Measurements from ENCODE around the gene VAT1.
A peak's percentile ranks its signal among the peaks of the same experiment; 100 is the strongest.
"Not testable (repeated sequence)": the region's sequence is repeated elsewhere in the genome, so short reads cannot be mapped to it uniquely, and the experiment has no call there.

The VAT1 gene

DNA sequence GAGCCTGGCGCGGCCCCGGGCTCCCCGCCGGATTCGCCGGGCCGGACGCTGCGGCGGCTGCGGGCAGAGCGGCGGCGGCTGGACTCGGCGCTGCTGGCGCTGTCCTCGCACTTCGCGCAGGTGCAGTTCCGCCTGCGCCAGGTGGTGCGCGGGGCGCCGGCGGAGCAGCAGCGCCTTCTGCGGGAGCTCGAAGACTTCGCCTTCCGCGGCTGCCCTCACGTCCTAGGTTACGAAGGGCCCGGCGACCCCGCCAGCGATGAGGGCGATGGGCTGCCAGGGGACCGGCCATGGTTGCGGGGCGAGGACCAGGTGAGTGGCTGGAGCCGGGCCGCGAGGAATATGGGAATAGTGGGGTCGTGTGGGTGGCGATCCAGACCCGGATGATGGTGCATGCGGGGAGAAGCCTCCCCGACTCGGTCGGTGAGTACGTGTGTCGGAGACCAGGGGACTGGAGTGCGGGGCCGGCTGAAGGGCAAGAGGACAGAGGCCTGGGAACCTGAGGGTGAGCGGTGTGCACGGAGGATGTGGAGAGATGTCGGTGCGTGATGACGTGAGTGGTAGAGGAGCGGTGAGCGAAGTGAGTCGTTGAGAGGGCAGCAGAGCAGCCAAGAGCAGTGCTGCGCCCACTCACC lies 41.3 kb downstream of the VAT1 start:
- TF ChIP-seq, protein P1, sequence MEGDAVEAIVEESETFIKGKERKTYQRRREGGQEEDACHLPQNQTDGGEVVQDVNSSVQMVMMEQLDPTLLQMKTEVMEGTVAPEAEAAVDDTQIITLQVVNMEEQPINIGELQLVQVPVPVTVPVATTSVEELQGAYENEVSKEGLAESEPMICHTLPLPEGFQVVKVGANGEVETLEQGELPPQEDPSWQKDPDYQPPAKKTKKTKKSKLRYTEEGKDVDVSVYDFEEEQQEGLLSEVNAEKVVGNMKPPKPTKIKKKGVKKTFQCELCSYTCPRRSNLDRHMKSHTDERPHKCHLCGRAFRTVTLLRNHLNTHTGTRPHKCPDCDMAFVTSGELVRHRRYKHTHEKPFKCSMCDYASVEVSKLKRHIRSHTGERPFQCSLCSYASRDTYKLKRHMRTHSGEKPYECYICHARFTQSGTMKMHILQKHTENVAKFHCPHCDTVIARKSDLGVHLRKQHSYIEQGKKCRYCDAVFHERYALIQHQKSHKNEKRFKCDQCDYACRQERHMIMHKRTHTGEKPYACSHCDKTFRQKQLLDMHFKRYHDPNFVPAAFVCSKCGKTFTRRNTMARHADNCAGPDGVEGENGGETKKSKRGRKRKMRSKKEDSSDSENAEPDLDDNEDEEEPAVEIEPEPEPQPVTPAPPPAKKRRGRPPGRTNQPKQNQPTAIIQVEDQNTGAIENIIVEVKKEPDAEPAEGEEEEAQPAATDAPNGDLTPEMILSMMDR (IDR thresholded peaks at IDR 0.05; ENCODE audit: borderline replicate concordance, control extremely low read depth, extremely low read depth, insufficient read depth, missing control alignments): peak; percentile 38
- in situ Hi-C loops (cut with MboI; ENCODE audit: low sequenced_read_pairs, unreplicated experiment): no loop called here
- DNase-seq (ENCODE audit: low spot score): peak; percentile 85

DNA sequence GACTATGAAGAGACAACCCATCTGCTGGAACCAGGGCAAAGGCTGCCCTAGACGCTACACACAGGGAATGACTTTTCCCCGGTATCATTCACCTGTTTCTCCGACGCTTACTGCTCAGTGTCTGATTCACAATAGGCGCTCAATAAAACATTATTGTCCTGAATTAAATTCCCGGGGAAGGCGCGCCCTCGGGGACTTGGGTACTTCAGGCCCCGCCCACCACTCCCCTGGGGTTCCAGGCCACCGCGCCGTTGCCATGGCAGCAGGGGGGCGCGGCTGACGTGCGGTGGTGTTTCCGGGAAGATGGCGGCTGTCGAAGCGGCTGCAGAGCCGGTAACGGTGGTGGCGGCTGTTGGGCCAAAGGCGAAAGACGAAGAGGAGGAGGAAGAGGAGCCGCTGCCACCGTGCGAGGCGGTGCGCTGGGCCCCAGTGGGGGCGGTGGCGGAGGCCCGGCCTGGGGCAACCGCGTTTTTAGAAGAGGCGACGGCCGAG lies 41.9 kb downstream of the VAT1 start, which contains the start of gene RUNDC1:
RUNDC1 (plus strand) TSS at position 292 of the 492 bp plus-strand sequence; CDS start at position 304, 12 bp downstream.
- TF ChIP-seq, protein P1 (IDR thresholded peaks at IDR 0.05; ENCODE audit: borderline replicate concordance, control extremely low read depth, extremely low read depth, insufficient read depth, missing control alignments): no peak
- in situ Hi-C loops (cut with MboI; ENCODE audit: low sequenced_read_pairs, unreplicated experiment): no loop called here
- peak; percentile 97 for DNase-seq (ENCODE audit: low spot score)

DNA sequence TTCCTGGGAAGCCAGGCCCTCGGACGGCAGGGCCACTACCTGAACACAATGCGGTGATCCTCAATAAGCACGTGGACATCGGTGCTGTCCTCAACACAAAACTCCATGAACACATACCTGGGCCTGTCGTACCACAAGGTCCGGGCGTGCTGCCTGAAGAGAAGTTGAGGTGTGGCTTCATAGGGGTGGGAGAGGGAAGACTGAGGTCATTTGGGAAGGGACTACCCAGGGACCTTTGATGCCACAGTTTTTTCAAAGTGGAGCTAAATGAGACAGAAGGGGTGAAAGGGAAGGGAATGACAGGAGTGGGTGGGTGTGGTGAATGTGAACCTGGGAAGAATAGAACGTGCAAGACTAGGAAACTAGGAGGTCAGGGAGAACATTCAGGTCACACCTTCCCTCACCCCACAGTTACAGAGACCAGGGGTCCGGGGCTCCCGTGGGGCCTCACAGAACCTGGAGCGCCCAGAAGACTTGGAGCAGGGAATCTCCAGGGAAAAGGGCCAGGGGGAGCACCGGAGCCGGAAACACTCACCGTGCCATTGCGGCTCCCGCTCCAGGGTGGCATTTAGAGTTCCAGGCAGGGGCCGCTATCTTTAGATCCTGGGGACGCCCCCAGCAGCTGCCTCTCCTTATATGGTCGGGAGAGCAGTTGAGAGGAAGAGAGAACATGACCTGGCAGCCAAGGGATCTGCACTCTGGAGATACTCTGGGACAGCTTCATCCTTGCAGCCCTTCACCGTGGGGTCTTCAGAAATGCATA lies 42.5 kb downstream of the VAT1 start, which contains the start of gene PTGES3L:
PTGES3L (minus strand) TSS at position 570 of the 763 bp plus-strand sequence; CDS start at position 543, 27 bp downstream.
- TF ChIP-seq, protein P1 (IDR thresholded peaks at IDR 0.05; ENCODE audit: borderline replicate concordance, control extremely low read depth, extremely low read depth, insufficient read depth, missing control alignments): no peak
- in situ Hi-C loops (cut with MboI; ENCODE audit: low sequenced_read_pairs, unreplicated experiment): no loop called here
- DNase-seq (ENCODE audit: low spot score): peak; percentile 82

DNA sequence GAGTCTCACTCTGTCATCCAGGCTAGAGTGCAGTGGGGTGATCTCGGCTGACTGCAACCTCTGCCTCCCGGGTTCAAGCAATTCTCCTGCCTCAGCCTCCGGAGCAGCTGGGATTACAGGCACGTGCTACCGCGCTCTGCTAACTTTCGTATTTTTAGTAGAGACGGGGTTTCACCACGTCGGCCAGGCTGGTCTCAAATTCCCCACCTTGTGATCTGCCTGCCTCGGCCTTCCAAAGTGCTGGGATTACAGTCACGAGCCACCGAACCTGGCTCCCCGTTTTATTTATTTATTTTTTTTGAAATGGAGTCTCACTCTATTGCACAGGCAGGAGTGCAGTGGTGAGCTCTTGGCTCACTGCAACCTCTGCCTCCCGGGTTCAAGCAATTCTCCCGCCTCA lies 46.5 kb downstream of the VAT1 start:
- DNase-seq (ENCODE audit: low spot score); in situ Hi-C loops (cut with MboI; ENCODE audit: low sequenced_read_pairs, unreplicated experiment): not testable (repeated sequence)

DNA sequence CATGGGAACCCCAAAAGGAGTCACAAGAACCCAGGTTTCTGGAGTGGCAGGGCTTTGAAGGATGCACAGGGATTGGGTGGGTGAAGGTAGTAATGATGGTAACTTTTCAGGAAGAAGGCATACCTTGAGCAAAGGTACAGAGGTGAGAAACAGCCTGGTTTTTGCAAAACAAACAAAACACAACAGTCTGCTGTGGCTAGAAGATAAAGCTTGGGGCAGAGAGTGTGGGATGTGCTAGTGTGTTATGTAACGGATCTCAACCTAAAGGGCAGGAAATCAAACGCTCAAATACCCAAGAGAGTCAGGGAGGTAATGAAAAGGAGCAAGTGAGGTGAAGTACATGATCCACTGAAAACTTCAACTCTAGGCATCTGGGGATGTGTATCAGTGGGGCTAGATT lies 46.9 kb downstream of the VAT1 start:
- DNase-seq (ENCODE audit: low spot score): no peak
- in situ Hi-C loops (cut with MboI; ENCODE audit: low sequenced_read_pairs, unreplicated experiment): no loop called here

DNA sequence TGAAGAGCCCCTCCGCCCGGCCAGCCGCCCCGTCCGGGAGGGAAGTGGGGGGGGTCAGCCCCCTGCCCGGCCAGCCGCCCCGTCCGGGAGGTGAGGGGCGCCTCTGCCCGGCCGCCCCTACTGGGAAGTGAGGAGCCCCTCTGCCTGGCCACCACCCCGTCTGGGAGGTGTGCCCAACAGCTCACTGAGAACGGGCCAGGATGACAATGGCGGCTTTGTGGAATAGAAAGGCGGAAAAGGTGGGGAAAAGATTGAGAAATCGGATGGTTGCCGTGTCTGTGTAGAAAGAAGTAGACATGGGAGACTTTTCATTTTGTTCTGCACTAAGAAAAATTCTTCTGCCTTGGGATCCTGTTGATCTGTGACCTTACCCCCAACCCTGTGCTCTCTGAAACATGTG lies 48.9 kb downstream of the VAT1 start:
- DNase-seq (ENCODE audit: low spot score); in situ Hi-C loops (cut with MboI; ENCODE audit: low sequenced_read_pairs, unreplicated experiment): not testable (repeated sequence)

More for the DNA sequence above, 46.9 kb downstream of the VAT1 start:
- TF ChIP-seq, protein P1 (IDR thresholded peaks at IDR 0.05; ENCODE audit: borderline replicate concordance, control extremely low read depth, extremely low read depth, insufficient read depth, missing control alignments): no peak

DNA sequence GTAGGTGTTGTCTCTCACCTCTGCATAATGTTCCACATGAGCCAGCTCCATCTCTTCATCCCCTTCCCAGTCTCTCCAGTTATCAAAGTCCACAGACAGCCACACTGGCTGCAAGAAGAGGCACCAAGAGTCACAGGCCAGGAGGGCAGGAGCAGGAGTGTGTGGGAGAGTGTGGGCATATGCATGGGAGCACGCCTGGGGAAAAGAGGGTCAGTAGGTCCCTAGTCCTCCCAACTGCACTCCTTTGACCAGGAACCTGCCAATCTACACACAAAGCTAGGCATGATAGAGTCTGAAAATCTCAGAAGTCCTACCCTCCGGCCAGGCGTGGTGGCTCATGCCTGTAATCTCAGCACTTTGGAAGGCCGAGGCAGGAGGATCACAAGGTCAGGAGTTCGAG lies 50.6 kb downstream of the VAT1 start:
- TF ChIP-seq, protein P1 (IDR thresholded peaks at IDR 0.05; ENCODE audit: borderline replicate concordance, control extremely low read depth, extremely low read depth, insufficient read depth, missing control alignments): no peak
- in situ Hi-C loops (cut with MboI; ENCODE audit: low sequenced_read_pairs, unreplicated experiment): no loop called here
- DNase-seq (ENCODE audit: low spot score): no peak

Measured in GM13976 (cell line).